Activated CD8-positive, alpha-beta memory T cell treated with anti-CD3 and anti-CD28 coated beads for 4 hours (primary cell): ENCODE measurements around the gene NOSIP.
A peak's percentile ranks its signal among the peaks of the same experiment; 100 is the strongest.

Experiments
- DNase-seq, 2 donors: peaks; one replicate each; pipeline ENCODE4 v3.0.0-alpha.2; 2020; ENCODE audit warnings: low read depth in 2 of 2

The NOSIP gene

DNA sequence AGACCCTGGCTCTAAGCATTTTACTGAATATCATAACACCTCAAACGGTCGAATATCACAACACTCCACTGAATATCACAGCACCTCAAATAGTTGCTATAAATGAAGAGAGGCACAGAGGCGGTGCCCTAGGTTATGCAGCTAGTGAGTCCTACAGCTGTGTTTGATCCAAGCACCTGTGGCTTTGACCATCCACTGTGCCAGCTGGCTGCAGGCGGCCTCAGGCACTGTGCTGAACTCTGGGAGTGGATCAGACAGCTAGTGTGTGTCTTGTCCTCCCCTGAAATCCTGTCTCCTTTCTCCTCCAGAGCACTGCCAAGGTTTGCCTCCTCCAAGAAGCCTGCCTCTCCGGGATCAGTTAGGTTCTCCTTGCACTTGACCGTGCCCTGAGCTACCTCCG lies 7.3 kb downstream of the NOSIP start:
- DNase-seq = no peak

DNA sequence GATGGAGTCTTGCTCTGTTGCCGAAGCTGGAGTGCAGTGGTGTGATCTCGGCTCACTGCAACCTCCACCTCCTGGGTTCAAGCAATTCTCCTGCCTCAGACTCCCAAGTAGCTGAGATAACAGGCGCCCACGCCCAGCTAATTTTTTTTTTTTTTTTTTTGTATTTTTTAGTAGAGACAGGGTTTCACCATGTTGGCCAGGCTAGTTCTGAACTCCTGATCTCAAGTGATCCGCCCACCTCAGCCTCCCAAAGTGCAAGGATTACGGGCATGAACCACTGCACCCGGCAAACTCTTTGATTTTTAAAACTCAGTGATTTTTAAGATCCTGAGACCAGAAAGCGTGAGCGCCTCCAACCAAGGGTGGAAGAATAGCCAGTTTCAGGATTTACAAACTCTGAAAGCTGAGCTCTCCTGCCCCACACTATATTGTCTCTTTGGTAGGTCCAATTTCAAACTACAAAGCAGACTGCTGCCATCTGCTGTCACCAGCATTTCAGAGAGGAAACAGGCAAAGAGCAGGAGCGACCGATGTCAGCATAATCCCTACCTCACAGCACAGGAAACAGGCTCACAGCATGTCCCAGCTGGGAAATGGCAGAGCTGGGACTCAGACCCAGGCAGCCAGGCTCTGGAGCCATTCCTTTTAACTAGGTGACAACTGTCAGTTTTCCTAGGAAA lies 9.2 kb downstream of the NOSIP start:
- no peak for DNase-seq

DNA sequence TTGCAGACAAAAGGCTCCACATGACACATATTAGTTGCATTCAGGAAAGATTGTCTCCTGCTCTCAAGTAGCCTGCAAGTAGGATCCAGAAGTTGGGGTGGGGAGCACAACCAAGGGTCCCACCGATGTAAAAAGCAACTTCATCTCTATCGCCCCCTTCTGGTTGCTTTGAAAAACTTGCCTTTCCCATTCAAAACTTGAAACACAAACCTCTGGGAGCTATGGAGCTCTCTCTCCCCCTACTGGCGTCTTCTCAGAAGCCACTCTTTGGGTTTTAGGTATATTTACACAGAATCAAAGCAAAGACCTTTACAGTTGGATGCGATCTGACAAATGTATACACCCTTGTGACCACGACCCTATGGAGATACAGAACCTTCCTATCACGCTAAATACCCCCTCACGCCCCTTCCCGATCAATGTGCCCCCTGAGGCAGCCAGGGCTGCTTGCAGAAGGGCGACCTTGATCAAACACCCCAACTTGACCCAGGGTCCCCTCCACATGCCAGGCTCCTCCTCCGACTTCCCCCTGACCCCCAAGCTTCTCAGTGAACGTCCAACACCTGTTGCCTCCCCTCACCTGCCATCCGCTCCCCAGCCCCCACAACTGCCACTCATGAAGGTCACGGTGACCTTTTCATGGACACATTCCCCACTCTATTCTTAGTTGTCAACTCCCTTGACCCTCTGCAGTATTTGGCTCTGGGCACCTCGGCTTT lies 10.1 kb downstream of the NOSIP start:
- no peak for DNase-seq

DNA sequence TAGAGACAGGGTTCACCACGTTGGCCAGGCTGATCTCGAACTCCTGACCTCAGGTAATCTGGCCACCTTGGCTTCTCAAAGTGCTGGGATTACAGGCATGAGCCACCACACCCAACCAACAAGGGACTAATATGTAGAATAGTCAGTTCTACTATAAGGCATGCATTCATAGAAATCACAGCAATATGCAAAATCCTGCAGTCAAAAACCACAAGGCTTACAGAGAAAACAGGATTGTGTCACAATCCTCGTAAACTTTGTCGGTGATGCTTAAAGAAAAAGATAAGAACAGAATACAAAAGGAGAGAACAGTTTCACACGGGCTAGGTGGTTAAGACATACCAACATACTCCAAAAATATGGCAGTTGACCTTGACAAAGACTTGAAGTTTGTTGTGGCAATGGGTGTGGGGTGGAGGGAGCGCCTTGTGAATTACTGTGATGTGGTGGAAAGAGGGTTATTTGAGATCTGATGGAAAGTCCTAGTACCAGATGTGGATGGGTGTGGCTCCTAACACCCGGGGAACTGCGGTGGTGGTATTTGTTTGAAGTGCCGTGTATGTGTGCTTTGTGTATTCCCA lies 12.4 kb downstream of the NOSIP start:
- peak in 1 of 2 donors; percentile 38 for DNase-seq

- DNase-seq = no peak
These were observed 14.1 kb downstream of the NOSIP start for GRCh38 chr19:49566302-49566701.

GRCh38 chr19:49565261-49565660 lies 15.1 kb downstream of the NOSIP start:
- DNase-seq = no peak

GRCh38 chr19:49564616-49565045 lies 15.7 kb downstream of the NOSIP start:
- no peak for DNase-seq

- no peak for DNase-seq
These were observed 19.9 kb downstream of the NOSIP start for GRCh38 chr19:49560358-49560900.

DNA sequence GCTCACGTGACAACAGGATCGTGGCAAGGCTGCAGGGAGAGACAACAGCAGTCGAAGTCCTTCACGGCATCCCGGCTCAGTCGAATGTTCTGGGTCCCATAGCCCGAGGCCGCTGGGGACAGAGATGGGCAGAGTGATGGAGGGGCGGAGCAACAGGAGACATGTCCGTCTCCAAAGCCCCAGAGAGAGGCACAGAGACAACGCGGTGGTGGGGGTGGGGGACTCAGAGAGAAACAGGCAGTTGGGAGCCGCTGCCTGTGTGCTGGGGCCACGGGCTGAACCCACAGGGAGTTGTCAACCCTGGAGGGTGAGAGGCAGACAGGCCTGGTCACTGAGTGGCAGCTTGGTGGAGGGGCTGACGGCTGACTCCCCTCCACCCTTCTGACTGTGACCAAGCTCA lies 20.4 kb downstream of the NOSIP start:
- DNase-seq = no peak

DNA sequence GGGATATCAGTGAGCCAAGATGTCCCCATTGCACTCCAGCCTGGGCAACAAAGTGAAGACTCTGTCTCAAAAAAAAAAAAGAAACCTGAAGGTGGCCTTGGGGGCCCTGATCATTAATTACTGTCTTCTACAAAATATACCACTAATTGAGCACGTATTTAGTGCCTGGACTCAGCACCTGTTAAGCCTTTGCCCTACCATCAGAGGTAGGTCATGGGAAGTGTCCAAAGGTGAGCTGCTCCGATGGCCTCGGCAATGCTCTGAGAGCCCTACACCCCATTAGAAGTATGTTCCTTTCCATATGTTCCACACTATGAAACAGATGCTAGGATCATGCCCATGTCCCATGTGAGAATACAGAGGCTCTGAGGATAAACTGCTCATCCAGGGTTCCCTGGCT lies 20.9 kb downstream of the NOSIP start:
- no peak for DNase-seq

DNA sequence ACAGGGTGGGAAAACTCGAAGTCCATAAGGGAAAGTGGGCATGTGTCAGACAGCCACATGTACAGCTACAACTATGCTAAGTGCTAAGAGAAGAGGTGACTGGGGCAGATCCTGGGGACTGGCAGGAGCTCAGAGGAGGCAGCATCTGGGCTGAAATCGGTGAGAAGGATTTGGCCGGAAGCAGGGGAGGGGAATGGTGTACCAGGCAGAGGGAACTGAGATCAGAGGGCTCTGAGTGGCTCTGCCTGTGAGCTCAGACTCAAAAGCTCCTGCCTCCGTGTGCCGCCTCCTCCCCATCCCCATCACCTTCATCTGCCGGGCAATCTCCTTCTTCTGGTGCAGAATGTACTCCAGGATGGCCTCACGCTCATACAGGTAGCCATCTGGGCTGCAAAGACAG lies 21.8 kb downstream of the NOSIP start:
- DNase-seq = no peak

- DNase-seq = no peak
These were observed 22.6 kb downstream of the NOSIP start for GRCh38 chr19:49557641-49558325.

DNA sequence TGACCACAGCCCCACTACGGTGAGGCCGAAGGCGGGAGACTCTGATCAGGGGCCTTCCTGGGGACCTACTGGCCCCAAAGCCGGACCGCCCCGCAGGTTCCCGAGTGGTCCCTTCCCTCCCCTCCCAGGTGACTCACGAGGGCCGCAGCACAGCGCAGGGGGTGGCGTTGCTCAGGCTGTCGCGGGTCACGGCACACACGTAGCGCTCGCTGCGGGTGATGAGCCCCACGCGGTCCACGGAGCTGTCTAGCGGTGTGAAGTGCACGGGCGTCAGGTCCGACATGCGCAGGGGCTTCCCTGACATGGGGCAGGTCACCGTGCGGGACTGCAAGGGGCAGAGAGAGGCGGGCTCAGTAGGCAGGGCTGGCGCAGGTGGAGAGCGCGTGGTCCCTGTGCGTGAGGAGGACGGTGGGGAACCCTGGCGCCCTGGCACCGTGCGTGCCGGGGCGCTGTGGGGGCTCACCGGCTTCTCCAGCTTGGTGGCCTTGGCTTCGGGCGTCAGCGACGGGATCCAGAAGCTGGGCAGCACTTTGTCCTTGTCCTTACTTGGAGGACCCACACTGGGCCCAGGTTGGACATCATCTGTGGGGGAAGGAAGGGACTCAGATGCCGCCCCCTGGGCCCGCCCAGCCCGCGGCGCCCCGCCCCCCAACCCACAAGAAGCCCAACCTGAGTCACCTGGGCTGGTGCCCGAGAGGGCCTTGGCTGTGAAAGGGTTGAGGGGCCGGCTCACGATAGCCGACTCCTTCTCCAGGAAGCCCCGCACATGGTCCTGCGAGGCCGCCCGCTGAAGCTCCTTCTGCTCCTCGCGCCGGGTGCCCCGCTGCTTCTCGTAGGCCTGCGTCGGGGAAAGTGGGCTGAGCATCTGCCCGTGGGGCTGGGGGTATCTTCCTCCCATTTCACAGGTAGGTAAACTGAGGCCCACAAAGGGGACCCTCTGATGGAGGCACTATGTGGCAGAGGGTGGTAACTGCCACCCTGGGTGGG lies 23.7 kb downstream of the NOSIP start:
- no peak for DNase-seq

DNA sequence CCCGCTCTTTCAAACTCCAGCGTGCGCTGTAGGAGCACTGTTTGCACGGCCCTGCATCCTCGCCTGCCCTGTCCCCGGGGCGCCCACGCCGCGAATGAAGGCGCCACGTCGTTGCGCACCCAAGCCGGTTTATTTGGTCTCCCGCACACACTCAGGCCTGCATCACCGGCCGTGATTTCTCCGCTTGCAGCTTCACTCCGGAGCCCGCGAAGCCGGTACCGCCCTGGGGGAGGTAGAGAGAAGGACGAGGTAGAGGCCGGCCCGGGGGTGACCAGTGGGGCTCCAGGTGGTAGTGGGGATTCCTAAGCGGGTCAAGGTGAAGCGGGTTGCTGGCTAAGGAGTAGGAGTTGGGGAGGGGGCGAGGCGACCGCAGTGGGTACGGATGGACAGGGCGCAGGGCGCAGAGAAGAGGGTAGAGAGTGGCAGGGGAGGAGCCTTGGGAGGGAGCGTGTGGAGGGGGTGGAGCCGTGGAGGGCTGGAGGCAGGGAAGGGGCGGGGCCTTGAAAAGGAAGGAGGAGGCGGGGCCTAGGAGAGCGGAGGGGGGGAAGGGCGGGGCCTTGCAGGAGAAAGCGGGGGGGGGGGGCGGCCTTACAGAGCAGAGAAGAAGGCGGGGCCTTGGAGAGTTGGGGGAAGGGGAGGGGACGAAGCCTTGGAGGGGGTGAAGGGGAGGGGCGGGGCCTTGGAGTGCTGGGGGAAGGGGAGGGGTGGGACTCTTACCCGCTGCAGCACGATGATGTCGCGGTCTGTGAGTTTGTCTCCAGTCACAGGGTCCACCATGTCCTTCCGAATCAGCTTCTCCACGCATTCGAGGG lies 24.6 kb downstream of the NOSIP start:
- DNase-seq = peak in 1 of 2 donors; percentile 65

- DNase-seq = no peak
These were observed 25.6 kb downstream of the NOSIP start for GRCh38 chr19:49554701-49555181.

GRCh38 chr19:49553451-49554271 lies 26.7 kb downstream of the NOSIP start:
- DNase-seq = no peak

GRCh38 chr19:49552749-49553148 lies 27.6 kb downstream of the NOSIP start:
- DNase-seq = no peak

DNA sequence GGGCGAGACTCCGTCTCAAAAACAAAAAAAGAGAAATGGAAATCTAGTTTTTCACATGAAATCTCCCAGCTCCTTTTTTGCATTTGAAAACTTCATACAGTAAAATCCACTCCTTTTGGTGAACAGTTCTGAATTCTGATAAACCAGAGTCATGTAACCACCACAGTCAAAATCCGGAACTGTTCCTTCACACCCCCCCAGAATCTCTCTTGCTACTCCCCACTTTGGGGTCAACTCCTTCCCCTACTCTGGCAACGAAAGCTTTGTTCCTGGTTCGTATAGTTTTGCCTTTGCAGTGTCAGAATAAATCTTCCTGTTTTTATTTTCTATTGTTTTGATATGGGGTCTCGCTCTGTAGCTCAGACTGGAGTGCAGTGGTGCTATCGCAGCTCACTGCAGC lies 28.8 kb downstream of the NOSIP start:
- DNase-seq = no peak

- DNase-seq = no peak
These were observed 31.3 kb downstream of the NOSIP start for GRCh38 chr19:49549045-49549444.
